Chondrocyte (in vitro differentiated cells): Measurements from ENCODE around the gene MRPL53. TPM values are rescaled to one million over a fixed set of nuclear protein-coding genes. Genes with fewer than 3 reads are reported as not detected.

ENCODE experiments used
- DNase-seq: peaks from one replicate; pipeline ENCODE4 v3.0.0; 2021; ENCODE audit warnings: mixed read lengths, low spot score
- H3K27ac Mint-ChIP-seq: one replicate; pipeline ENCODE4 v1.8.0; 2021; ENCODE audit warnings: mild to moderate bottlenecking, moderate library complexity, mixed read lengths; ENCODE audit not compliant: unreplicated experiment
- H3K27me3 Mint-ChIP-seq: 2 replicates; pipeline ENCODE4 v1.8.0; 2021; ENCODE audit warnings: low read depth, mixed read lengths
- H3K36me3 Mint-ChIP-seq: 2 replicates; pipeline ENCODE4 v1.8.0; 2021; ENCODE audit warnings: low read depth, mixed read lengths
- H3K4me1 Mint-ChIP-seq: 2 replicates; pipeline ENCODE4 v1.8.0; 2021; ENCODE audit warnings: low read depth, mild to moderate bottlenecking, mixed read lengths
- H3K4me3 Mint-ChIP-seq: one replicate; pipeline ENCODE4 v1.8.0; 2021; ENCODE audit warnings: mild to moderate bottlenecking, moderate library complexity, mixed read lengths; ENCODE audit not compliant: unreplicated experiment
- H3K9me3 Mint-ChIP-seq: 2 replicates; pipeline ENCODE4 v1.8.0; 2021; ENCODE audit warnings: low read depth, mixed read lengths
- total RNA-seq: library from RNA; stranded (reverse); gene quantifications from 3 replicates; pipeline ENCODE4 v1.2.1, GENCODE V29; 2021
- TF ChIP-seq, protein P1 (sequence below): fragments of 200-600 bp; sonication (generic); IDR thresholded peaks from 2 replicates; pipeline ENCODE4 v1.5.0; 2021; ENCODE audit warnings: antibody characterized with exemption, mild to moderate bottlenecking, moderate library complexity

MRPL53 gene
- total RNA-seq, 1 donor from 2014 or later = 49.5 TPM

DNA sequence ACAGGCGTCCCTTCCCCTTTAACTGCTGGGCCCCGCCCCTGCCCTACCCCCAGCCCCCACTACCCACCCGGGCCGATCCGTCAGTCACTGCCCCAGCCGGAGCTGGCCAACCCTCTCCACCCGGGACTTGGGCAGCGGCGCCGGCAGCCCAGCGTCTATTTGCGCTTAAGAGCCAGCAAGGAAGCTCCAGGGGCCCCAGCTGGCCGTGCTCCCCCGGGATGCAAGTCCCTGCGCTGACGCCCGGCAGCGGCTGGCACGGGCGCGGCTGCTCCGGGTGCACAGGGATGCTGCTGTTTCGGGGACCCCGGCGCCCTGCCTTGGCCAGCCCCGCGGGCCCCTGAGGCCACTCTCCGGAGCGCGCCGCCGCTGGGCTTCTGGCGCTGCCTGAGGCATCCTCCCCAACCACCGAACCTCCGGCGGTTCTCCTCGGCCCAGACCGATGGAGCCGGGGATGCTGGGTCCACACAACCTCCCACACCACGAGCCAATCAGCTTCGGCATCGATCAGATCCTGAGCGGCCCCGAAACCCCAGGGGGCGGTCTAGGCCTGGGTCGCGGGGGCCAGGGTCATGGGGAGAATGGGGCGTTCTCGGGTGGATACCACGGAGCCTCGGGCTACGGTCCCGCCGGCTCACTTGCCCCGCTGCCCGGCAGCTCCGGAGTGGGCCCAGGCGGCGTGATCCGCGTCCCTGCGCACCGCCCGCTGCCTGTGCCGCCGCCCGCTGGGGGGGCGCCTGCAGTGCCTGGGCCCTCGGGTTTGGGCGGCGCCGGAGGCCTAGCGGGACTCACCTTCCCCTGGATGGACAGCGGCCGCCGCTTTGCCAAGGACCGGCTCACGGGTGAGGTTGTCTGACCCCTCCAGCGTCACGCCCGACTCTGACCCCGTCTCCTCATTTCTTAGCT lies 42.1 kb upstream of the MRPL53 start, which contains the start of gene TLX2:
Gene TLX2, plus strand, starts transcription at position 83 of the 903 bp plus-strand sequence. Its CDS starts 357 bp downstream, at position 440.
- no peaks in the 10 kb centered on the region for H3K36me3 Mint-ChIP-seq
- no peaks in the 10 kb centered on the region for H3K9me3 Mint-ChIP-seq
- H3K27ac Mint-ChIP-seq = no peak within 1 kb of the TSS
- H3K4me1 Mint-ChIP-seq = peaks cover 7% of the 10 kb centered on the region
- DNase-seq = peak; percentile 88
- H3K4me3 Mint-ChIP-seq = peak within 1 kb of the TSS; percentile 31
- TF ChIP-seq, protein P1, sequence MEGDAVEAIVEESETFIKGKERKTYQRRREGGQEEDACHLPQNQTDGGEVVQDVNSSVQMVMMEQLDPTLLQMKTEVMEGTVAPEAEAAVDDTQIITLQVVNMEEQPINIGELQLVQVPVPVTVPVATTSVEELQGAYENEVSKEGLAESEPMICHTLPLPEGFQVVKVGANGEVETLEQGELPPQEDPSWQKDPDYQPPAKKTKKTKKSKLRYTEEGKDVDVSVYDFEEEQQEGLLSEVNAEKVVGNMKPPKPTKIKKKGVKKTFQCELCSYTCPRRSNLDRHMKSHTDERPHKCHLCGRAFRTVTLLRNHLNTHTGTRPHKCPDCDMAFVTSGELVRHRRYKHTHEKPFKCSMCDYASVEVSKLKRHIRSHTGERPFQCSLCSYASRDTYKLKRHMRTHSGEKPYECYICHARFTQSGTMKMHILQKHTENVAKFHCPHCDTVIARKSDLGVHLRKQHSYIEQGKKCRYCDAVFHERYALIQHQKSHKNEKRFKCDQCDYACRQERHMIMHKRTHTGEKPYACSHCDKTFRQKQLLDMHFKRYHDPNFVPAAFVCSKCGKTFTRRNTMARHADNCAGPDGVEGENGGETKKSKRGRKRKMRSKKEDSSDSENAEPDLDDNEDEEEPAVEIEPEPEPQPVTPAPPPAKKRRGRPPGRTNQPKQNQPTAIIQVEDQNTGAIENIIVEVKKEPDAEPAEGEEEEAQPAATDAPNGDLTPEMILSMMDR = no peak
- peaks cover 73% of the 10 kb centered on the region for H3K27me3 Mint-ChIP-seq

DNA sequence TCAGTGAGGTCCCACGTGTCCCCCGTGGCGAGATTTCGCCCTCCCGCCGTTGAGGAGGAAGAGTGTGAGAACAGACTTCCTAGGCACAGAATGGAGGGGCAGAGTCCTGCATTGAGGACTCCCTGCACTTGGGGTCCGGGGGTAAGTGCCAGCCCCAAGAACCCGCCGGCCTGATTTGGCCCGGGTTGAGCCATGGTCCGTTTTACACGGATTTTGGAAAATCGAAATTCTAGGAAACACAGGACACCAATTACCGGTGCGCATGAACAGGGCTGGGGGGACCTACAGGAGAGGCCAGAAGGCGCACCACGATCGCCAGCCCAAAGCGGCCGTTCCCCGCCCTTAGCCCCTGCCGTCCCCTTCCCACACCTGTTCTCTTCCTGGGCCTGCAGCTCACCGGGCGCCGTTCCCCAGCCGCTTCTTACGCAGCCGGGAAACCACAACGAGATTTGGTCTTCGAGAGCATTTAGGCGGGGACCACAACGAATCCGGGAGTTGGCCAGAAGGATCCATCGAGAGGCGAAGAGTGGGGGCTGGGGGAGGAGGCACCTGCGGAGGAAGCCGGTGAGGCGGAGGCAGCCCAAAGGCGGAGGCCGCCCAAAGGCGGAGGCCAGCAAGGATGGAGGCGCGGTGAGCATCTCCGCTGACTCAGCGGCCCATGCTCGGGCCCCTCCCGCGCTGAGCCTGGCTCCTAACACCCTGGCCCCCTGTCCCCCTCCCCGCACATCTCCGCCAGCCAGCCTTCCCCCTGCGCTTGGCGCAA lies 41.3 kb upstream of the MRPL53 start:
- Mint-ChIP-seq H3K27ac (no peak overlapping the region), H3K4me3 (no peak overlapping the region), H3K9me3 (no peaks in the 10 kb centered on the region), H3K4me1 (peaks cover 7% of the 10 kb centered on the region), H3K36me3 (no peaks in the 10 kb centered on the region), H3K27me3 (peaks cover 66% of the 10 kb centered on the region)
- DNase-seq = peak; percentile 69
- TF ChIP-seq, protein P1 = no peak

DNA sequence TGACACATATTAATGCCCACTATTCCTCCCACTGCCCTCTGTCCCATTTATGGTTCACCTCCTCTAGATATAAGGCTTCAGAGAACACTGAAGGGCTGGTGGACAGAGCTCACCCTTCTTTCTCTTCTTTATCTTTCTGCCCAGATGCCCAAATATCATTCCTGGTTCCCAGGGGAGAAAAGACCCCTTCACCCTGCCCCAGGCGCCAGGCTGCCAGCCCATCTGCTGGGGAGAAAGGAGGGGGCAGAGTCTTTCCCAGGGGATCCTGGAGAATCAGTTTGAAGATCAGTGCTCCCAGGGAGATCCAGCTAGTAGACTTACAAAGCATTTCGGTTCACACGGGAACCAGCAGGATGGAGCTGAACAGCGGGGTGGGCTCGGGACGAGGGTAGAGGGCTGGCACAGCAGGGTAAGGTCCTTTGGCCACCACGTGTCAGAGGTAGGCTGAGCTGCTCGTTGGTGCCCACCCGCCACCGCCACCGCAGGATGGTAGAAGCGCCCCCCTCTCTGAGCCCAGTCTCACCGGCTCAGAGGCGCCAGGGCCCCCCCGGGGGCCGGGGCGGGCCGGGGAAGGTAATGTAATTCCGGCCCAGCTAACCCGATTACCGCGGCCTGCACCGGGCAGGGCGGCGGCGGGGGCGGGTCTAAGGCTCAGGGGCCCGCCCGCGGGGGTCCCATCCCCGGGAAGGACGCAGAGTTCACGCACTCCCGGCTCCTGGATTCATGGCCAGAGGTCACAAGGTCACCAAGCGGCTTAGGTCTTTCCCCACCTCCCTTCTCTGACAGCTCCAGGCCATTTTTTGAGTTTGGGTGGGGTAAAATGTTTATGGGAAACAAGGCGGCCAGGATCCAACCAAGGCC lies 40.5 kb upstream of the MRPL53 start:
- Mint-ChIP-seq H3K27ac (no peak overlapping the region), H3K9me3 (no peaks in the 10 kb centered on the region), H3K4me3 (no peak overlapping the region), H3K27me3 (peaks cover 63% of the 10 kb centered on the region), H3K4me1 (peaks cover 13% of the 10 kb centered on the region), H3K36me3 (peaks cover 1% of the 10 kb centered on the region)
- peak; percentile 66 for DNase-seq
- TF ChIP-seq, protein P1 = no peak

DNA sequence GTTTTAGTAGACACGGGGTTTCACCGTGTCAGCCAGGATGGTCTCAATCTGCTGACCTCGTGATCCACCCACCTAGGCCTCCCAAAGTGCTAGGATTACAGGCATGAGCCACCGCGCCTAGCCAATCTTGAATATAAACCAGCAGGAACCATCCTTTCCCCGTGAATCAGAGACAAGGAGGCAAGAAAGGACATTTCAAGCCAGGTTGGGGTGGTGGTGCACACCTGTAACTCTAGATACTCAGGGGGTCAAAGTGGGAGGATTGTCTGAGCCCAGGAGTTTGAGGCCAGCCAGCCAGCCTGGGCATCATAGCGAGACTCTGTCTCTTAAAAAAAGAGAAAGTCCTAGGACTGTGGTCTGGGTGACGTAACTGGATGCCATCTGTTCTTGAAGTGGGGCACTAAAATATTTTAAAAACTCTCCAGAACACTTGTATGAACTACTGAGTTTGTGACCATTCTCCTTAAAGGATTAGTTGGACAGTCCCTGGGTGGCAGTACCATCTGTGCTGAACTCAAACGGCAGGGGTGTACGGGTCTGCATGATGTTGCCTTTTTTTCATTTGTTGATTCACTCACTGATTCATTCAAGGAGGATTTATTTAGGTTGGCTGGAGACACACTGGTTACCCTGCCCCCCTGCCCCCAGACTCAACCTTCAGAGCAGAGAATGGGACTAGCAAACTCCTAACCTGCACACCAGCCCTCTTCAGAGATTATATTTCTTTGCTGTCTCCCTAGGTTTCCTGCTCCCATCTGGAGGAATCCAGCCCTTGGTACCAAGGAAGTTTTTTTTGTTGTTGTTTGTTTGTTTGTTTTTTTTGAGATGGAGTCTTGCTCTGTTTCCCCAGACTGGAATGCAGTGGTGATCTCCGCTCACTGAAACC lies 38.9 kb upstream of the MRPL53 start:
- H3K27ac Mint-ChIP-seq = no peak overlapping the region
- H3K4me3 Mint-ChIP-seq = no peak overlapping the region
- H3K9me3 Mint-ChIP-seq = no peaks in the 10 kb centered on the region
- peaks cover 48% of the 10 kb centered on the region for H3K27me3 Mint-ChIP-seq
- TF ChIP-seq, protein P1 = no peak
- DNase-seq = no peak
- H3K36me3 Mint-ChIP-seq = peaks cover 6% of the 10 kb centered on the region
- H3K4me1 Mint-ChIP-seq = peaks cover 21% of the 10 kb centered on the region
